Lower lobe of right lung (tissue), 2 donors: ENCODE data around the gene GNB4. TPM values are rescaled to one million over a fixed set of nuclear protein-coding genes. Genes with fewer than 3 reads are reported as not detected.
A peak's percentile ranks its signal among the peaks of the same experiment; 100 is the strongest.

Experiments
- ATAC-seq, 2 donors: fragments of 200-7000 bp; cut with Tn5 transposase; one replicate each; pipeline ENCODE4 v1.9.1; 2020 to 2022; ENCODE audit warnings: mild to moderate bottlenecking in 2 of 2, moderate library complexity in 2 of 2
- DNase-seq: peaks from one replicate; pipeline ENCODE4 v3.0.0-alpha.2; 2020
- H3K27ac ChIP-seq: fragments of 200-600 bp; one replicate; pipeline ENCODE4 v1.8.0; 2022
- H3K27me3 ChIP-seq: fragments of 200-600 bp; one replicate; pipeline ENCODE4 v1.8.0; 2022; ENCODE audit warnings: low read depth
- H3K36me3 ChIP-seq: fragments of 200-600 bp; one replicate; pipeline ENCODE4 v1.8.0; 2022; ENCODE audit warnings: mild to moderate bottlenecking
- H3K4me1 ChIP-seq: fragments of 200-600 bp; one replicate; pipeline ENCODE4 v1.8.0; 2022
- H3K4me3 ChIP-seq: fragments of 200-600 bp; one replicate; pipeline ENCODE4 v1.8.0; 2022; ENCODE audit warnings: mild to moderate bottlenecking
- H3K9me3 ChIP-seq: fragments of 200-600 bp; one replicate; pipeline ENCODE4 v1.8.0; 2022
- intact Hi-C: fragments of 100-400 bp; cut with DNase I; formaldehyde crosslinking; loops from one replicate; pipeline ENCODE4 v1.11.0; 2022
- total RNA-seq: library from RNA; stranded (reverse); fragmentation: NEBNext Ultra II Directional; extraction: Animal tissue kit (Norgen Biotek cat#: 25700); gene quantifications from one replicate; pipeline ENCODE4 v1.2.1, GENCODE V29; 2021
- TF ChIP-seq, protein P1 (sequence below): fragments of 200-600 bp; IDR thresholded peaks from one replicate; pipeline ENCODE4 v1.8.0; 2022; ENCODE audit warnings: antibody characterized with exemption, mild to moderate bottlenecking
- donor health status: DM: no; HTN: yes; CAD: no; lungs with severe emphysema.

GNB4 gene
- total RNA-seq, 1 donor from 2014 or later = 60.5 TPM

DNA sequence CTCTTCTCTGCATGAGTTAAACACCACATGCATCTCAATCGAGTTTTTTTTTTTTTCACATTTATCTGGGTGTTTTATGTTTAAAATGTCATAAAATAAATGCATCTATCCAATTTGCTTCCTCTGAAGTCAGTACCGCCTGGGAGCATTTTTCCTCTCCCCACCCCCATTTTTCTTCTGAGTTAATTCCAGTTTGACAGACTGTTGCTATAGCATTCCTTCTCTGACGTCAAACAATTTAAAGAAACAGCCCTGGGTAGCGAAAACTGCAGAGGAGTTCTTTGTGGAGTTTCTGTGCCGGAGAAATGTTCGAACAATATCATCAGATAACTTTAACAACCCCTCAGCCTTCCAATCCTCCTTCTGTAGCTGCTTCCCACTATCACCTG is 900 bp upstream of the GNB4 start:
- Histone ChIP-seq H3K27me3 (no peaks in the 10 kb centered on the region), H3K4me3 (peak overlapping the region; percentile 78), H3K9me3 (no peaks in the 10 kb centered on the region), H3K36me3 (no peaks in the 10 kb centered on the region), H3K4me1 (peaks cover 42% of the 10 kb centered on the region), H3K27ac (peak overlapping the region; percentile 95)
- ATAC-seq = no peak
- intact Hi-C loops = no loop called here
- TF ChIP-seq, protein P1, sequence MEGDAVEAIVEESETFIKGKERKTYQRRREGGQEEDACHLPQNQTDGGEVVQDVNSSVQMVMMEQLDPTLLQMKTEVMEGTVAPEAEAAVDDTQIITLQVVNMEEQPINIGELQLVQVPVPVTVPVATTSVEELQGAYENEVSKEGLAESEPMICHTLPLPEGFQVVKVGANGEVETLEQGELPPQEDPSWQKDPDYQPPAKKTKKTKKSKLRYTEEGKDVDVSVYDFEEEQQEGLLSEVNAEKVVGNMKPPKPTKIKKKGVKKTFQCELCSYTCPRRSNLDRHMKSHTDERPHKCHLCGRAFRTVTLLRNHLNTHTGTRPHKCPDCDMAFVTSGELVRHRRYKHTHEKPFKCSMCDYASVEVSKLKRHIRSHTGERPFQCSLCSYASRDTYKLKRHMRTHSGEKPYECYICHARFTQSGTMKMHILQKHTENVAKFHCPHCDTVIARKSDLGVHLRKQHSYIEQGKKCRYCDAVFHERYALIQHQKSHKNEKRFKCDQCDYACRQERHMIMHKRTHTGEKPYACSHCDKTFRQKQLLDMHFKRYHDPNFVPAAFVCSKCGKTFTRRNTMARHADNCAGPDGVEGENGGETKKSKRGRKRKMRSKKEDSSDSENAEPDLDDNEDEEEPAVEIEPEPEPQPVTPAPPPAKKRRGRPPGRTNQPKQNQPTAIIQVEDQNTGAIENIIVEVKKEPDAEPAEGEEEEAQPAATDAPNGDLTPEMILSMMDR = no peak
- DNase-seq = no peak

DNA sequence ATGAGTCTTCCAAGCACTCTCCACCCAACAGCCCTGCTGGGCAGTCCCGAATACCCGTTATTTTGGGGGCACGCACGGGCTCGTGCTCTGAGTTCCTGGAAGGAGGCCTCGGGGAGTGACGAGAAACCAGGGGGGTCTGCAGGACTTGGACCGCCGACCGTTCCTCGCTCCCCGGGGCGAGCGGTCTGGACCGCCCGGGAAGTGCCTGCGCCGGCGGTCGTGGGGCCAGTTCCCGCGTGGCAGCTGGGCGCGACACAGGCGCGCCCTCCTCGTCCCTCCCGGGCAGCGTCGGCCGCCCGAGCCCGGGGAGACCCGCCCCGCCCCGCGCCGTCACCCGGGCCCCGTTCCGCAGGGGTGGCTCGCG is 387 bp downstream of the GNB4 start:
- Histone ChIP-seq H3K9me3 (no peaks in the 10 kb centered on the region), H3K4me1 (peaks cover 42% of the 10 kb centered on the region), H3K27ac (peak overlapping the region; percentile 95), H3K36me3 (no peaks in the 10 kb centered on the region), H3K4me3 (peak overlapping the region; percentile 78), H3K27me3 (no peaks in the 10 kb centered on the region)
- TF ChIP-seq, protein P1 = no peak
- intact Hi-C loops = no loop called here
- peak; percentile 90 for ATAC-seq
- no peak for DNase-seq

- Histone ChIP-seq H3K27me3 (no peaks in the 10 kb centered on the region), H3K27ac (peak overlapping the region; percentile 95), H3K36me3 (no peaks in the 10 kb centered on the region), H3K9me3 (no peaks in the 10 kb centered on the region), H3K4me3 (peak overlapping the region; percentile 78), H3K4me1 (peaks cover 42% of the 10 kb centered on the region)
- intact Hi-C loops = no loop called here
- TF ChIP-seq, protein P1 = no peak
- ATAC-seq (no peak), DNase-seq (no peak)
Observed at GRCh38 chr3:179450261-179450701, 989 bp downstream of the GNB4 start.

DNA sequence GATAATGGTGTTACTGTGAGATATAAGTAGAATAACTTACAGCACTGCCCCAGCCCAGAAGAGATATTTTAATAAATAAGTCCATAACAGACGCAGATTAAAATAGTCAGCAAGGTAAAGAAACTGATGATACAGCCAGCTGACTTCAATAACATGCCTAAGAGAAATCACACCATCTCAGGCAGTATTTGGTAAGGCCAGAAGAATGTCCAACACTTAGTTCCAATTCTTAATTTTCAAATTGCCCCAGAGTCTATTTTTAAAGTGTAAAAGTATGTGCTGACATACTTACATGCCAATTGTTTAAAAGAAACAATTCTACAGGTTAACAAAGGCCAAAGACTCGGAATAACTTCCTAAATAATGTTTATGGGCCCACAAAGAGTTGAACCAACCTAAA is 1.6 kb downstream of the GNB4 start:
- Histone ChIP-seq H3K27ac (peak overlapping the region; percentile 95), H3K36me3 (no peaks in the 10 kb centered on the region), H3K4me1 (peaks cover 44% of the 10 kb centered on the region), H3K4me3 (peak overlapping the region; percentile 78), H3K27me3 (no peaks in the 10 kb centered on the region), H3K9me3 (no peaks in the 10 kb centered on the region)
- DNase-seq = no peak
- TF ChIP-seq, protein P1 = no peak
- no peak for ATAC-seq
- intact Hi-C loops = loop anchor here (10.0 kb wide), 1 partner anchor 105 kb away; no protein-coding TSS in a partner anchor

GRCh38 chr3:179447251-179447650 is 4.0 kb downstream of the GNB4 start:
- ATAC-seq (no peak), DNase-seq (no peak)
- Histone ChIP-seq H3K9me3 (no peaks in the 10 kb centered on the region), H3K27ac (no peak overlapping the region), H3K4me1 (peaks cover 35% of the 10 kb centered on the region), H3K4me3 (no peak overlapping the region), H3K27me3 (no peaks in the 10 kb centered on the region), H3K36me3 (no peaks in the 10 kb centered on the region)
- intact Hi-C loops = loop anchor here (10.0 kb wide), 1 partner anchor 108 kb away; no protein-coding TSS in a partner anchor
- TF ChIP-seq, protein P1 = no peak
